Activated CD8-positive, alpha-beta memory T cell treated with anti-CD3 and anti-CD28 coated beads for 1 hour (primary cell): ENCODE data around the gene HES6.
"Not testable (repeated sequence)": the region's sequence is repeated elsewhere in the genome, so short reads cannot be mapped to it uniquely, and the experiment has no call there.

Source experiments
- DNase-seq, 2 donors: peaks; one replicate each; pipeline ENCODE4 v3.0.0-alpha.2; 2020; ENCODE audit warnings: low read depth in 1 of 2; ENCODE audit errors: extremely low read depth in 1 of 2

The HES6 gene

GRCh38 chr2:238274152-238274865, 34.5 kb upstream of the HES6 start:
- DNase-seq: no peak

GRCh38 chr2:238273433-238273832, 33.6 kb upstream of the HES6 start:
- DNase-seq: not testable (repeated sequence)

- DNase-seq: no peak
These were observed 32.3 kb upstream of the HES6 start for GRCh38 chr2:238272156-238272555.

- DNase-seq: not testable (repeated sequence)
These were observed 31.8 kb upstream of the HES6 start for GRCh38 chr2:238271686-238272085.

GRCh38 chr2:238271061-238271554, 31.3 kb upstream of the HES6 start:
- no peak for DNase-seq

GRCh38 chr2:238270606-238271005, 30.8 kb upstream of the HES6 start:
- DNase-seq: no peak

GRCh38 chr2:238269741-238270140, 29.9 kb upstream of the HES6 start:
- DNase-seq: no peak

- no peak for DNase-seq
These were observed 28.2 kb upstream of the HES6 start for GRCh38 chr2:238267884-238268680.

- DNase-seq: no peak
These were observed 27.5 kb upstream of the HES6 start for GRCh38 chr2:238267341-238267710.

- DNase-seq: no peak
These were observed 25.8 kb upstream of the HES6 start for GRCh38 chr2:238265605-238266004.

- DNase-seq: no peak
These were observed 24.2 kb upstream of the HES6 start for GRCh38 chr2:238264072-238264460.

- DNase-seq: peak in 1 of 2 donors; percentile 52
These were observed 23.6 kb upstream of the HES6 start for GRCh38 chr2:238263204-238264071.

- DNase-seq: no peak
These were observed 22.8 kb upstream of the HES6 start for GRCh38 chr2:238262496-238263122.

GRCh38 chr2:238261718-238262375, 22.0 kb upstream of the HES6 start:
- no peak for DNase-seq

- no peak for DNase-seq
These were observed 21.0 kb upstream of the HES6 start for GRCh38 chr2:238260883-238261282.

GRCh38 chr2:238259061-238260020, 19.5 kb upstream of the HES6 start:
- DNase-seq: no peak

- no peak for DNase-seq
These were observed 18.2 kb upstream of the HES6 start for GRCh38 chr2:238257786-238258700.

- DNase-seq: peak; percentile 42
These were observed 16.8 kb upstream of the HES6 start for GRCh38 chr2:238256594-238257104.
